GM21360 (cell line): ENCODE measurements around the gene HMGB2.

Source experiments
- ATAC-seq: cut with Tn5 transposase; IDR thresholded peaks from one replicate; pipeline ENCODE4 v1.9.1; 2021; ENCODE audit warnings: mild to moderate bottlenecking, moderate library complexity; ENCODE audit not compliant: unreplicated experiment

HMGB2 gene

DNA sequence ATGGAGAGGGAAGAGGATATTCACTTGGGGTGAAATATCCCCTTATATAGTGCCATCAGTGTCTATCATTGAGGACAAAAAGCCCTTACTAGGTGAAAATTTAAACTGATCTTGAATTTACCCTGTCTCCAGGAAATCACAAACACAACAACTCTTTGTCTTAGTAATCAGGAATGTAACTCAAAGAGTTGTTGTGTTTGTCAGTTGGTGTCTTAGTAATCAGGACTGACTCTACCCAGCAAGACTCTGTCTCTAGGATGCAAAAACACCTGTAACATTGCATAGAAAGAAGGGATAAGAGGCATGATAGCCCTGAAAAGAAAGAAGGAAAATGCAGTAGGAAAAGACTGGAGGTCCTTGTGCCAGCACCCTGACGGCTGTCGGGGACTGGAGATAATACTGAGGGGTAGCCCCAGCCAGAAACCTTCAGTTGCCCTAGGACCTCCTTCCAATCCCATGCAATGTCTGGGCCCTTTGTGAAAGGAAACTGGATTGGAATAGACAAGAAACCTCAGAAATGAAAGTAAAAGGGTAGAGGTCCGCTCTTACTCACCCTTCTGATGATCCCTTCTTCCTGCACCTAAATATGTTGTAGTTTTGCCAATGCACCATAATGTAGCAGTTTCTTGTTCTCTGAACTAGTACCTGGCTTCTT, 45.3 kb downstream of the HMGB2 start:
- peak; percentile 69 for ATAC-seq

DNA sequence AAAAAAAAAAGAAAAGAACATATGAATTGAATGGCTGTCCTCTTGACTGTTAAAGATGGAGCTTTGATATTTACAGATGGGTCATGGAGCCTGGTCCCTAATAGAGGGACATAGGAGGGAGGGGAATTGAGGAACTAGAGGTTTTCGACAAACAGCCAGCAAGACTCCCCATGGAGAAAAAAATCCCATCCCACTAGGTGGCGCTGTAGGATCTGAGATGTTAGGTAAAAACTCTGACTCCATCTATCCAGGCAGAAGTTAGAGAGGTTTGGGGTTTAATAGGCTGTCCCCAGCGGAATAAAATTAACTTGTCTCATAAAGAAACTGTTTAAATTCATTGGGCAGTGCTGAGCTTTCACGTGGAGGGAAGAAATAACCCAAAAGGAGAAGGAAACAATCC, 45.9 kb downstream of the HMGB2 start:
- ATAC-seq: peak; percentile 61

DNA sequence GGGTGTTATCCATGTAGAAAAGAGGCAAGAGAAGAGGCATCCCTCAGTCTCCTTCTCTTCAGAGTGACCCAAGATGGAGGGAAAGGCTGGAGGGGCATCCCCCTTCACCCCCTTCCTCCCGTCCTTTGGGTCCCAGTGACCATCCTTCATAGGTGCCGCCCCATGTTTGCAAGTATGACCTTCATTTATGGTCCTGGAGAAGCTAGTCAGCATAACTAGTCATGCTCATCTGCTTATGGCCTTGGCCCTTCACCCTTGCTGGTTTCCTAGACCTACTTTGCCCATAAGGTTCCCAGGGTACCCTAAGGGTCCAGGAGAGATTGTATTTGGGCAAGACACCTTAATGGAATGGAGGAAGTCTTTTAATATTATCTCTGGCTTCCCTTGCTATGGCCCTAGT, 46.7 kb downstream of the HMGB2 start:
- ATAC-seq: no peak

DNA sequence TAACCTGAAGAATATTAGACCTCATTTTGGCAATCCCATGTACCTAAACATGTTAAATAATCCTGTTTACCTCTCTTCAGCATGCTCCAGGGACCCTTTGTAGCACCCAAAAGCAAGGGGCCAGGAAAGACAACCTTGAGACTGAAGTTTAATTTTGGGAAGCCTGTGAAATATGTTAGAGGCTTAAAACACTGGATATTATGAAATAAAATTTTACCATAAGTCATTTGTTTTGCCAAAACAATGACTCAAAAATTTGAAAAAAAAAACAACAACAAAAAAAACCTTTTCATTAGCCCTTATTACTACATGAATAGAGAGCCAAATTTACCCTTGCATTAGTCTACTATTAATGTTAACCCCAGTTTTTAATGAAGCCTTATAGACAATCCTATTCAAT, 49.7 kb downstream of the HMGB2 start:
- ATAC-seq: no peak

DNA sequence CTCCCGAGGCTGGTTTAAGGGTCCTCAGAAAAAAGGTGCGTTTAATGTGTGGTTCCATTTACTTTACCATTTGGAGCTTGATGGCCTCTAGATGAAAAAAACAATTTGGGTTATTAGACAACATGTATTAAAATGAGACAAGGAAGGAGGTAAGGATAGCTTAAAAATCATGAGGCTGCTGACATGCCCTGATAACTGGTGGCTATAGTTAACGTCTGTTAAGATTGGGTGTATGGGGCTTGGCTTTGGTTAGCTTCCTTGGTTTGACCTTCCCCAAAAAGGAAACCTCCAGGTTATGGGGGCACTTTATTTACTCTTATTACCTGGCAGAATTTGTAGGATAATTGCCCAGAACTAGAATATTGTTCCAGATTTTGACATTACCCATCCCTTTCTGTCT, 51.5 kb downstream of the HMGB2 start:
- ATAC-seq: no peak

DNA sequence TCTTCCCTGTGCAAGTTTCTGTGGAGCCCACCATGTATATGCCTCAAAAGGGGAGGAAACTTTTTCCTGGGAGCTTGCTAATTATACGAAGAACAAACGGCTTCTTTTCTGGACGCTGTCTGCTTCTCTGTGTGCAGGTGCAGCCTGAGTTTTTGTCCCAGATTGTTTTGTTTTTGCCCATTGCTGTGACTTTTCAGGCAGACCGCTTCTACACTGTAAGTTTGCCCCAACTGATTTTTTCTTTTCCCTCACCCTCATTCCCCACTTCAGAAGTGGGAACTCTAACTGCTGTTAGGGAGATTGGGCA, 51.9 kb downstream of the HMGB2 start:
- ATAC-seq: no peak

DNA sequence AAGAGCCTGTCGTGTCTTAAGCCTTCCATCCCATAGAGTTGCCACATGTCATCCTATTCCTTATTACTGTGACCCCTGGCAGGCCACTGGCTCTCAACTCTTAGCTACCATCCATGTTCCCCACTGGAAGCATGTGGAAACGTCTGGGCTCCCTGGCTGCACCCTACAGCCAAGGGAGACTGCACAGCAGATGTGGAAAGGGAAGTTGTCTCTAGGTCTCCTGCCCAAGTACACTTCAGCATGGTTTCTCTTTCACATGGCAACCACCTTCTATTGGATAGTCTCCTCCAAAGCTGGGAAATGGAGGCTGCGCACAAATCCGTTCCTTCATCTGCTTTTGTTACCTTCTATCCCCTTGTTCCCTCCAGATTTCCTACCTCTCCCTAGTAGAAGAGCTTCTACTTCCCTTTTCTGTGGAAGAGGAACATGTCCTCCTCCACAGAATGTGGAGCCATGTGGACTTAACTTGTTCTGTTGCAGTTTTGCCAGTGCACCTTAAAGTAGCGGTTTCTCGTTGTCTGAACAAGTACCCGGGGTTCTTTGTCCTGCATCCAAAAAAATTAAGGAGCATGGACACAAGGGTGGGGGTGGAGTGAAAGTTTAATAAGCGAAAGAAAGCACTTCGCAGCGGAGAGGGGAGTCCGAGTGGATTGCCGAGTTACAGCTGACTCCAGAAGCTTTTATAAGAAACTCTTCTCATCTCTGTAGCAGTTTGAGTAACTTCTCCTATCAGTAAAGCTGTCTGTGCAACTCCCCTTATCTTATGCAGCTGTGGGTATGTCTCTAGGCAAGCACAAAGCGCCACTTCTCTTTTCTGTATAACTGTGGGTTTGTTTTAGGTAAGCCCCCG, 52.5 kb downstream of the HMGB2 start:
- ATAC-seq: peak; percentile 65
